DND-41 (cell line): ENCODE results near the gene IBSP.

Experiments
- ATAC-seq: fragments of 200-7000 bp; cut with Tn5 transposase; 3 replicates; pipeline ENCODE4 v1.9.1; 2021; ENCODE audit warnings: low read depth; ENCODE audit not compliant: insufficient read depth
- DNase-seq: peaks from one replicate; pipeline ENCODE4 v3.0.0-alpha.2; 2020
- H2AFZ ChIP-seq: 2 replicates; pipeline ENCODE4 v1.6.0; 2012; ENCODE audit warnings: low read depth, low read length
- H3K27ac ChIP-seq: 2 replicates; pipeline ENCODE4 v1.5.1; 2012; ENCODE audit warnings: low read length, inconsistent platforms
- H3K27me3 ChIP-seq: fragments of 200-600 bp; sonication (generic); 2 replicates; pipeline ENCODE4 v1.6.0; 2012; ENCODE audit warnings: low read length, mild to moderate bottlenecking, inconsistent platforms; ENCODE audit not compliant: insufficient read depth, poor library complexity
- H3K36me3 ChIP-seq: 2 replicates; pipeline ENCODE4 v1.5.1; 2012; ENCODE audit warnings: low read length, inconsistent platforms; ENCODE audit not compliant: insufficient read depth
- H3K4me1 ChIP-seq: 2 replicates; pipeline ENCODE4 v1.5.1; 2012; ENCODE audit warnings: mild to moderate bottlenecking, low read length; ENCODE audit not compliant: insufficient read depth
- H3K4me2 ChIP-seq: 2 replicates; pipeline ENCODE4 v1.6.0; 2012; ENCODE audit warnings: mild to moderate bottlenecking, moderate library complexity, low read length, inconsistent platforms; ENCODE audit not compliant: insufficient read depth
- H3K4me3 ChIP-seq, 2 experiments: fragments of 200-600 bp in 1 of 2; shearing (Covaris generic) in 1 of 2; 2 replicates each; pipeline ENCODE4 v1.5.1; 2012 to 2016; ENCODE audit warnings: inconsistent platforms in 2 of 2, low read length in 2 of 2, mild to moderate bottlenecking in 2 of 2, low read depth in 1 of 2, moderate library complexity in 1 of 2
- H3K79me2 ChIP-seq: 2 replicates; pipeline ENCODE4 v1.6.0; 2012; ENCODE audit warnings: low read length, inconsistent platforms; ENCODE audit not compliant: insufficient read depth
- H3K9ac ChIP-seq: 2 replicates; pipeline ENCODE4 v1.6.0; 2012; ENCODE audit warnings: low read depth, mild to moderate bottlenecking, inconsistent platforms, low read length, moderate library complexity
- H3K9me3 ChIP-seq: 2 replicates; pipeline ENCODE4 v1.5.1; 2012; ENCODE audit warnings: low read length, moderate library complexity, mild to moderate bottlenecking, inconsistent platforms; ENCODE audit not compliant: insufficient read depth, severe bottlenecking
- H4K20me1 ChIP-seq: 2 replicates; pipeline ENCODE4 v1.6.0; 2012; ENCODE audit warnings: low read length; ENCODE audit not compliant: insufficient read depth
- EZH2 ChIP-seq: IDR thresholded peaks from 3 replicates; pipeline ENCODE4 v1.6.1; 2012; ENCODE audit warnings: borderline replicate concordance, low read depth, mild to moderate bottlenecking, moderate library complexity, low read length, inconsistent platforms; ENCODE audit not compliant: severe bottlenecking
- TF ChIP-seq, protein P1 (sequence below): IDR thresholded peaks from 2 replicates; pipeline ENCODE4 v1.5.1; 2012; ENCODE audit warnings: borderline replicate concordance, low read length, moderate library complexity, mild to moderate bottlenecking; ENCODE audit not compliant: poor library complexity, severe bottlenecking; ENCODE audit errors: extremely low read depth

IBSP gene

DNA sequence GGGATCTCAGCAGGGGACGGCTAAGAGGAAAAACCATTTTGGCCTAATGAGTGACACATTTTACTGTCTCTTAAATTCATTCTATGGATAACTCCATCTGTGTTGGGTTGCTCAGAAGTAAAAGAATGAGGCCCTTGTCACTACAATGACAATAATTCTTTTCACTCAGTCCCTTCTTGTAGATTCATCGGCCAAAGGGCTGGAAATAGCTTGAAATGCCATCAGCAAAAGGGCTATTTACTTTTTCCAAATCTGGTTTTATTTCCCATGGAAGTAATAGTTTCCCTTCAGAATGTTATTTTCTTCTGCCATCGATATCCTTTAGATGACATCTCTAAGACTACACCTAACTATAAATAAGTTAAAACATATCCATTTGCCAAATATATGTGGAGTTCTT lies 40.8 kb downstream of the IBSP start:
- H3K27ac ChIP-seq: no peak overlapping the region
- no peak for TF ChIP-seq EZH2
- TF ChIP-seq, protein P1, sequence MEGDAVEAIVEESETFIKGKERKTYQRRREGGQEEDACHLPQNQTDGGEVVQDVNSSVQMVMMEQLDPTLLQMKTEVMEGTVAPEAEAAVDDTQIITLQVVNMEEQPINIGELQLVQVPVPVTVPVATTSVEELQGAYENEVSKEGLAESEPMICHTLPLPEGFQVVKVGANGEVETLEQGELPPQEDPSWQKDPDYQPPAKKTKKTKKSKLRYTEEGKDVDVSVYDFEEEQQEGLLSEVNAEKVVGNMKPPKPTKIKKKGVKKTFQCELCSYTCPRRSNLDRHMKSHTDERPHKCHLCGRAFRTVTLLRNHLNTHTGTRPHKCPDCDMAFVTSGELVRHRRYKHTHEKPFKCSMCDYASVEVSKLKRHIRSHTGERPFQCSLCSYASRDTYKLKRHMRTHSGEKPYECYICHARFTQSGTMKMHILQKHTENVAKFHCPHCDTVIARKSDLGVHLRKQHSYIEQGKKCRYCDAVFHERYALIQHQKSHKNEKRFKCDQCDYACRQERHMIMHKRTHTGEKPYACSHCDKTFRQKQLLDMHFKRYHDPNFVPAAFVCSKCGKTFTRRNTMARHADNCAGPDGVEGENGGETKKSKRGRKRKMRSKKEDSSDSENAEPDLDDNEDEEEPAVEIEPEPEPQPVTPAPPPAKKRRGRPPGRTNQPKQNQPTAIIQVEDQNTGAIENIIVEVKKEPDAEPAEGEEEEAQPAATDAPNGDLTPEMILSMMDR: no peak
- H3K36me3 ChIP-seq: no peaks in the 10 kb centered on the region
- no peaks in the 10 kb centered on the region for H3K4me1 ChIP-seq
- no peak overlapping the region for H2AFZ ChIP-seq
- no peaks in the 10 kb centered on the region for H3K9me3 ChIP-seq
- no peaks in the 10 kb centered on the region for H3K79me2 ChIP-seq
- no peak overlapping the region for H3K4me3 ChIP-seq
- DNase-seq (no peak), ATAC-seq (no peak)
- H3K4me2 ChIP-seq: no peak overlapping the region
- H3K9ac ChIP-seq: no peak overlapping the region
- H3K27me3 ChIP-seq: peaks cover 13% of the 10 kb centered on the region
- no peaks in the 10 kb centered on the region for H4K20me1 ChIP-seq

DNA sequence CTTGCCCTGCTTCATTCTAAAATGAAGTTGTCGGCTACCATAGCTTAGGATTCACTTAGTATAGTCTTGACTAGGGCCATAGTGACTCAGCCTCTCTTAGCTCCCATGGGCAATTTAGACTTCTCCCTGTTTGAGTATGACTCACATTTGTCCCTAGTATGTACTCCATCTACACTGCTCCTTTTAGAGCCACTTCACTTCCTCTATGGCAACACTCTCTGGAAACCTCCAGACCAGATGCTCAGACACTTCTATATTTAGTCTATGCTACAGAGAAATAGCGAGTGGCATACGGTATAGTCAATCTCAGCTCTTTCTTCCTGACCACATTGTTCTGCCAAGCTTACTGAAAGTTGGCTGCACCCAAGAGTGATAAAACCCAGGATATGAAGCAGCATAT lies 44.6 kb downstream of the IBSP start:
- no peak for DNase-seq
- H3K27ac ChIP-seq: no peak overlapping the region
- no peak overlapping the region for H3K4me2 ChIP-seq
- H3K4me3 ChIP-seq: no peak overlapping the region
- ATAC-seq: no peak
- H4K20me1 ChIP-seq: no peaks in the 10 kb centered on the region
- peaks cover 8% of the 10 kb centered on the region for H3K27me3 ChIP-seq
- H3K9me3 ChIP-seq: no peaks in the 10 kb centered on the region
- H3K79me2 ChIP-seq: no peaks in the 10 kb centered on the region
- no peaks in the 10 kb centered on the region for H3K36me3 ChIP-seq
- TF ChIP-seq, protein P1: no peak
- TF ChIP-seq EZH2: no peak
- H2AFZ ChIP-seq: no peak overlapping the region
- no peak overlapping the region for H3K9ac ChIP-seq
- no peaks in the 10 kb centered on the region for H3K4me1 ChIP-seq

DNA sequence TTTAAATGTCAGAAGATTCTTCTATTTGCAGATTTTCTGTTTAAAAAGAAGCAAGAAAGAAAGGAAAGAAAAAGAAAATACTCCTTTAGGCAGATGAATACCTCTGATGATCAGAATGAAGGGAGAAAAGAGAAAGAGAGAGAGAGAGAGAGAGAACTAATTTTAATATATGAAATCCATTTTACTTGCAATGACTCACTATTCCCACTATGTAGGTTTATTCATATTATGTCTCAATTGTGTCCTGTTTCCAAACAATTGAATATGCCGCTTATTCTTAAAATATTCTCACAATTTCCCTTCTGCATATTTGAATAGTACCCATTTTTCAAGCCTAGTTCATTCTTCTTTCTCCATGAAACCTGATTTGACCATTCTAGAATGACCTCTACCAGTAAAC lies 45.1 kb downstream of the IBSP start:
- no peak overlapping the region for H3K27ac ChIP-seq
- no peaks in the 10 kb centered on the region for H3K36me3 ChIP-seq
- no peaks in the 10 kb centered on the region for H4K20me1 ChIP-seq
- H2AFZ ChIP-seq: no peak overlapping the region
- no peak overlapping the region for H3K4me2 ChIP-seq
- no peak for ATAC-seq
- no peaks in the 10 kb centered on the region for H3K4me1 ChIP-seq
- DNase-seq: no peak
- H3K4me3 ChIP-seq: no peak overlapping the region
- H3K9ac ChIP-seq: no peak overlapping the region
- TF ChIP-seq EZH2: no peak
- TF ChIP-seq, protein P1: no peak
- no peaks in the 10 kb centered on the region for H3K79me2 ChIP-seq
- H3K9me3 ChIP-seq: no peaks in the 10 kb centered on the region
- H3K27me3 ChIP-seq: peaks cover 8% of the 10 kb centered on the region

DNA sequence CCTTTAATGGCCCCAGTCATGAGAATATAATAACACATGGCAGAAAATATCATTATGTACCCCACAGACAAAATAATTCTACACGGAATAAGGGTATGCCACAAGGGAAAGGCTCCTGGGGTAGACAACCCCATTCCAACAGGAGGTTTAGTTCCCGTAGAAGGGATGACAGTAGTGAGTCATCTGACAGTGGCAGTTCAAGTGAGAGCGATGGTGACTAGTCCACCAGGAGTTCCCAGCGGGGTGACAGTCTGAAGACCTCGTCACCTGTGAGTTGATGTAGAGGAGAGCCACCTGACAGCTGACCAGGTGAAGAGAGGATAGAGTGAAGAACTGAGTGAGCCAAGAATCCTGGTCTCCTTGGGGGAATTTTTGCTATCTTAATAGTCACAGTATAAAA lies 46.9 kb downstream of the IBSP start:
- no peak overlapping the region for H3K4me2 ChIP-seq
- no peak overlapping the region for H3K4me3 ChIP-seq
- H4K20me1 ChIP-seq: no peaks in the 10 kb centered on the region
- no peaks in the 10 kb centered on the region for H3K9me3 ChIP-seq
- H3K27me3 ChIP-seq: peaks cover 8% of the 10 kb centered on the region
- H3K27ac ChIP-seq: no peak overlapping the region
- DNase-seq (no peak), ATAC-seq (no peak)
- no peaks in the 10 kb centered on the region for H3K36me3 ChIP-seq
- no peak overlapping the region for H2AFZ ChIP-seq
- TF ChIP-seq EZH2: no peak
- TF ChIP-seq, protein P1: no peak
- H3K4me1 ChIP-seq: no peaks in the 10 kb centered on the region
- H3K9ac ChIP-seq: no peak overlapping the region
- H3K79me2 ChIP-seq: no peaks in the 10 kb centered on the region
